ENCODE results near the gene HPCAL1. TPM values are rescaled to one million over a fixed set of nuclear protein-coding genes. Genes with fewer than 3 reads are reported as not detected.
"Not testable (repeated sequence)": the region's sequence is repeated elsewhere in the genome, so short reads cannot be mapped to it uniquely, and the experiment has no call there.

The HPCAL1 gene
- total RNA-seq, 1 experiment from 2014 or later = 312 TPM

DNA sequence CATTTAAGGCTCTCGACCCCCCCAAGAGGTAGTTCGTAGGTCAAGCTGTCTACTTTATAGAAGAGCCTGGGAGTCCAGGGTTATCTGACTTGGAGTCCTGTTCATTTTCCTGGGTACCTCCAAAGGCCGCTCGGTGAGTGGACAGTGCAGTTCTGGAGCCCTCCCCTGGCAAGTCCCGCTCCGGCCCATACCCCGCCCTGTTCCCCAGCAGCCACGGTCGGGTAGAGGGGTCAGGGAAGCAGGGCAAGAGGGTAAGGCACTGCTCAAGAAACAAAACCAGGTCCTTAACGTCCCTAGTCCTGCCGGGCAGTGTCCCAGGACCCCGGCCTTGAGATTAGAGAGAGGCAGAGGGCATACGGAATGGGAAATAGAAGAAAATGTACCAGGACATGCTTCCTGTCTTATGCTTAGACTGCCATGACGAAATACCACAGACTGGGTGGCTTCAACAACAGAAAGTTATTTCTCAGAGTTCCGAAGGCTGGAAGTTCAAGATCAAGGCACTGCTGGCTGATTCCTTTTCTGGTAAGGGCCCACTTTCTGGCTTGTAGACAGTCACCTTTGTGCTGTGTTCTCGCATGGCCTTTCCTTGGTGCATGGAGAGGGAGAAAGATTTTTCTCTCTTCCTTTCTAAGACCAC lies 5.4 kb upstream of the HPCAL1 start:
- DNase-seq = no peak
- Histone ChIP-seq H2AFZ (ENCODE audit: low read length) (no peak overlapping the region), H3K27me3 (ENCODE audit: low read length) (no peaks in the 10 kb centered on the region), H3F3A (ENCODE audit: low read length, unreplicated experiment) (peaks cover 8% of the 10 kb centered on the region), H3K9ac (ENCODE audit: low read length) (peak overlapping the region; percentile 44; the same call in 1 of the 2 replicates), H3K36me3 (ENCODE audit: low read depth, low read length) (no peaks in the 10 kb centered on the region), H3K4me1 (ENCODE audit: insufficient read depth, low read length) (peaks cover 43% of the 10 kb centered on the region), H3K79me2 (ENCODE audit: low read length) (no peaks in the 10 kb centered on the region; the same call in 1 of the 2 replicates), H3K9me2 (replicated peaks; ENCODE audit: low read length) (no peaks in the 10 kb centered on the region), H3K9me3 (ENCODE audit: low read length) (no peaks in the 10 kb centered on the region; the same call in 1 of the 2 replicates), H3K4me3 (ENCODE audit: low read length) (no peak overlapping the region), H3K4me2 (ENCODE audit: low read length) (peak overlapping the region; percentile 69), H3K27ac (ENCODE audit: low read length) (peak overlapping the region; percentile 96), H4K20me1 (ENCODE audit: low read length) (no peaks in the 10 kb centered on the region)
- no peak for ATAC-seq
- ChIA-PET POLR2A (ENCODE audit: unreplicated experiment) (interaction anchor here (0.6 kb wide), 1 partner anchor 546 kb away, joined by 3 read pairs; no protein-coding TSS in a partner anchor), CTCF (interaction anchor here (0.6 to 1.0 kb wide), 5 partner anchors 82 to 484 kb away, joined by 3 to 9 read pairs (median 5); no protein-coding TSS in a partner anchor)
- intact Hi-C loops (cut with micrococcal nuclease) = no loop called here
- TF ChIP-seq EZH2phosphoT487 (IDR thresholded peaks at IDR 0.05; ENCODE audit: borderline replicate concordance, low read length) (no peak), EZH2 (IDR thresholded peaks at IDR 0.05; ENCODE audit: low read length, unreplicated experiment) (no peak)
- TF ChIP-seq, protein P1, sequence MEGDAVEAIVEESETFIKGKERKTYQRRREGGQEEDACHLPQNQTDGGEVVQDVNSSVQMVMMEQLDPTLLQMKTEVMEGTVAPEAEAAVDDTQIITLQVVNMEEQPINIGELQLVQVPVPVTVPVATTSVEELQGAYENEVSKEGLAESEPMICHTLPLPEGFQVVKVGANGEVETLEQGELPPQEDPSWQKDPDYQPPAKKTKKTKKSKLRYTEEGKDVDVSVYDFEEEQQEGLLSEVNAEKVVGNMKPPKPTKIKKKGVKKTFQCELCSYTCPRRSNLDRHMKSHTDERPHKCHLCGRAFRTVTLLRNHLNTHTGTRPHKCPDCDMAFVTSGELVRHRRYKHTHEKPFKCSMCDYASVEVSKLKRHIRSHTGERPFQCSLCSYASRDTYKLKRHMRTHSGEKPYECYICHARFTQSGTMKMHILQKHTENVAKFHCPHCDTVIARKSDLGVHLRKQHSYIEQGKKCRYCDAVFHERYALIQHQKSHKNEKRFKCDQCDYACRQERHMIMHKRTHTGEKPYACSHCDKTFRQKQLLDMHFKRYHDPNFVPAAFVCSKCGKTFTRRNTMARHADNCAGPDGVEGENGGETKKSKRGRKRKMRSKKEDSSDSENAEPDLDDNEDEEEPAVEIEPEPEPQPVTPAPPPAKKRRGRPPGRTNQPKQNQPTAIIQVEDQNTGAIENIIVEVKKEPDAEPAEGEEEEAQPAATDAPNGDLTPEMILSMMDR (conservative IDR thresholded peaks at IDR 0.05; ENCODE audit: low read depth, low read length) = no peak
- no TSS peak for BruUV-seq (replicated peaks)

DNA sequence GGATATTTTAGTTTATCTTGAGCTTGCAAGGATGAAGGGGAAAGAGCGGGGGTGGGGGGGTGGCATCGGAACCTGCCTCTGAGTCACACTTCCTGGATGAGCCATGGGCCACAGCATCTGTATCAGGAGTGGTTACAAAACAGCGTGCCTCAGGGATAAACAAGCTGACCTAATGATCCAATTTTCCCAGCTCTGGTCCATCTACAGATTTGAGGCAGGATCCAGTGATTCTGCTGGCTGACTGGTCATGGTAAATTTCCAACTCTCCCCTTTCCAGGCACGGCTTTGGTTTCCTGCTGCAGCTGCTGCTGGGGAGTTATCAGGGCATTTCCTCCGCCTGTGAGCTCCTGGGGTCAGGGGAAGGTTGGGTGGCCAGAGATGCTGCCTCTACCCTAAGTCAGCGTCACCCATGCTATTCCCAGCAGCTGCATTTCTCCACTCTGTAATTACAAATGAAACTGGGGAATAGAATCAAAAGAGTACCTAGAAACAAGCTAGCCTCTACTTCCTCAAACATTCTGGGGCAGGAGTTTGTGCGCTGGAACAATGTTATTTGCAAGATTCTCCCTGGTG lies 4.7 kb upstream of the HPCAL1 start:
- Histone ChIP-seq H3K9ac (ENCODE audit: low read length) (peak overlapping the region; percentile 74), H3K36me3 (ENCODE audit: low read depth, low read length) (no peaks in the 10 kb centered on the region)
- intact Hi-C loops (cut with micrococcal nuclease) = no loop called here

DNA sequence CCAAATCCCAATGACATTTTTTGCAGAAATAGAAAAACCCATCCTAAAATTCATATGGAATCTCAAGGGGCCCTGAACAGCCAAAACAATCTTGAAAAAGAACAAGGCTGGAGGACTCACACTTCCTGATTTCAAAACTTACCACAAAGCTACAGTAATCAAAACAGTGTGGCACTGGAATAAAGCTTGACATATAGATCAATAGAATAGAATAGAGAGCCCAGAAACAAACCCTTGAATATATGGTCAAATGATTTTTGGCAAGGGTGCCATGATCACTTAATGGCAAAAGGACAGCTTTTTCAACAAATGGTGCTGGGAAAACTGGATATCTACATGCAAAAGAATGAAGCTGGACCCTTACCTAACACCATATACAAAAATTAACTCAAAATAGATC lies 3.9 kb upstream of the HPCAL1 start:
- ATAC-seq; POLR2A ChIA-PET (ENCODE audit: unreplicated experiment); H3K36me3 ChIP-seq (ENCODE audit: low read depth, low read length); H3K4me3 ChIP-seq (ENCODE audit: low read length); H3K9me3 ChIP-seq (ENCODE audit: low read length); DNase-seq; CTCF ChIA-PET; H4K20me1 ChIP-seq (ENCODE audit: low read length); H3K27me3 ChIP-seq (ENCODE audit: low read length); intact Hi-C loops (cut with micrococcal nuclease); BruUV-seq (replicated peaks); H2AFZ ChIP-seq (ENCODE audit: low read length); H3K9me2 ChIP-seq (replicated peaks; ENCODE audit: low read length); H3F3A ChIP-seq (ENCODE audit: low read length, unreplicated experiment): not testable (repeated sequence)
- Histone ChIP-seq H3K4me1 (ENCODE audit: insufficient read depth, low read length) (peaks cover 43% of the 10 kb centered on the region), H3K79me2 (ENCODE audit: low read length) (peaks cover 11% of the 10 kb centered on the region), H3K27ac (ENCODE audit: low read length) (peak overlapping the region; percentile 96), H3K4me2 (ENCODE audit: low read length) (peak overlapping the region; percentile 69), H3K9ac (ENCODE audit: low read length) (peak overlapping the region; percentile 74; the same call in 1 of the 2 replicates)

More for the DNA sequence above, 4.7 kb upstream of the HPCAL1 start:
- Histone ChIP-seq H3K9me2 (replicated peaks; ENCODE audit: low read length) (no peaks in the 10 kb centered on the region), H3K4me2 (ENCODE audit: low read length) (peak overlapping the region; percentile 69), H3K27ac (ENCODE audit: low read length) (peak overlapping the region; percentile 96), H3K4me1 (ENCODE audit: insufficient read depth, low read length) (peaks cover 43% of the 10 kb centered on the region), H3K9me3 (ENCODE audit: low read length) (no peaks in the 10 kb centered on the region; the same call in 1 of the 2 replicates), H3K79me2 (ENCODE audit: low read length) (peaks cover 4% of the 10 kb centered on the region), H3F3A (ENCODE audit: low read length, unreplicated experiment) (peaks cover 8% of the 10 kb centered on the region), H3K27me3 (ENCODE audit: low read length) (no peaks in the 10 kb centered on the region), H4K20me1 (ENCODE audit: low read length) (no peaks in the 10 kb centered on the region), H3K4me3 (ENCODE audit: low read length) (0 out of 2 replicates have a peak overlapping the region, but pooled peaks have one; percentile 15), H2AFZ (ENCODE audit: low read length) (no peak overlapping the region)
- peak; percentile 38 for ATAC-seq
- ChIA-PET POLR2A (ENCODE audit: unreplicated experiment) (interaction anchor here (0.6 to 0.7 kb wide), 2 partner anchors 382 to 546 kb away, joined by 3 read pairs; no protein-coding TSS in a partner anchor), CTCF (interaction anchor here (0.6 to 1.0 kb wide), 5 partner anchors 78 to 362 kb away, joined by 3 to 9 read pairs (median 5); no protein-coding TSS in a partner anchor)
- DNase-seq = peak; percentile 91
- TF ChIP-seq, protein P1 (conservative IDR thresholded peaks at IDR 0.05; ENCODE audit: low read depth, low read length) = no peak
- TF ChIP-seq EZH2 (IDR thresholded peaks at IDR 0.05; ENCODE audit: low read length, unreplicated experiment) (no peak), EZH2phosphoT487 (IDR thresholded peaks at IDR 0.05; ENCODE audit: borderline replicate concordance, low read length) (no peak)
- no TSS peak for BruUV-seq (replicated peaks)
